Activated CD4-positive, alpha-beta memory T cell treated with anti-CD3 and anti-CD28 coated beads for 36 hours (primary cell): ENCODE measurements around the gene ABCA8. TPM values are rescaled to one million over a fixed set of nuclear protein-coding genes. Genes with fewer than 3 reads are reported as not detected.
"Not testable (repeated sequence)": the region's sequence is repeated elsewhere in the genome, so short reads cannot be mapped to it uniquely, and the experiment has no call there.

Source experiments
- CTCF ChIA-PET: fragments of 350-600 bp; sonication (Branson Sonifier 250); formaldehyde crosslinking; loops from one replicate; lab custom pipeline; 2021; ENCODE audit warnings: antibody characterized with exemption, inconsistent platforms; lab: Charles Lee
- POLR2A ChIA-PET: fragments of 350-600 bp; sonication (Branson Sonifier 250); formaldehyde crosslinking; loops from one replicate; lab custom pipeline; 2021; ENCODE audit warnings: antibody characterized with exemption; lab: Charles Lee
- DNase-seq: peaks from one replicate; pipeline ENCODE4 v3.0.0-alpha.2; 2020
- H3K27ac Mint-ChIP-seq: one replicate; pipeline ENCODE4 v1.8.0; 2021; ENCODE audit warnings: mixed read lengths
- H3K27me3 Mint-ChIP-seq: one replicate; pipeline ENCODE4 v1.8.0; 2021; ENCODE audit warnings: mixed read lengths
- H3K36me3 Mint-ChIP-seq: one replicate; pipeline ENCODE4 v1.8.0; 2021; ENCODE audit warnings: mixed read lengths
- H3K4me1 Mint-ChIP-seq: one replicate; pipeline ENCODE4 v1.8.0; 2021; ENCODE audit warnings: low read depth, mixed read lengths
- H3K4me3 Mint-ChIP-seq: one replicate; pipeline ENCODE4 v1.8.0; 2021; ENCODE audit warnings: mild to moderate bottlenecking, mixed read lengths
- H3K9me3 Mint-ChIP-seq: one replicate; pipeline ENCODE4 v1.8.0; 2021; ENCODE audit warnings: mixed read lengths
- intact Hi-C: fragments of 100-400 bp; cut with micrococcal nuclease; formaldehyde crosslinking; loops from one replicate; pipeline ENCODE4 v1.15.1; 2023
- total RNA-seq, 2 experiments: library from RNA; stranded (reverse); gene quantifications; one replicate each; pipeline ENCODE4 v1.2.3, GENCODE V29; 2021

The ABCA8 gene
- total RNA-seq, 2 experiments from 2014 or later, result not detected

- H3K4me3 Mint-ChIP-seq, intact Hi-C loops: not testable (repeated sequence)
Observed at GRCh38 chr17:68959117-68959516, 3.9 kb upstream of the ABCA8 start.

DNA sequence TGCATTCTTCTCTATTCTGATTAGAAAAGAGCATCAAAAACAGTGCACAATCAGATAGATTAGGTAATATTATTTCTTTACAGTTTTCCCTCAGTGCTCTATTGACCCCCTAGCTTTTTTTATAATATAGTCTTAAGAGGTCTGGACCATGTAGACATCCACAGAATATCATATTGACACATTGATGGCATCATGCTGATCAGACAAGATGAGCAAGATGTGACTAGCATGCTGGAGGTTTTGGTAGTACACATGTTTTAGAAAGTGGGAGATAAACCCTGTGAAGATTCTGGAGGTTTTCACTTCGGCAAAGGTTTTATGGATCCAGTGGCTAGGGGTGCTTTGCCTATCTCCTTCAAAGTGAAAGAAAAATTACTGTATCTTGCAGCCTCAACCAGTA is 2.8 kb upstream of the ABCA8 start:
- Mint-ChIP-seq H3K27ac (no peak overlapping the region), H3K4me3 (no peak overlapping the region), H3K4me1 (no peaks in the 10 kb centered on the region), H3K9me3 (peaks cover 5% of the 10 kb centered on the region), H3K36me3 (no peaks in the 10 kb centered on the region), H3K27me3 (no peaks in the 10 kb centered on the region)
- intact Hi-C loops, result no loop called here
- no peak for DNase-seq
- ChIA-PET POLR2A (no interaction called here), CTCF (no interaction called here)

More at GRCh38 chr17:68959117-68959516, 3.9 kb upstream of the ABCA8 start:
- H3K36me3 Mint-ChIP-seq, H3K27me3 Mint-ChIP-seq, POLR2A ChIA-PET, H3K4me1 Mint-ChIP-seq, CTCF ChIA-PET, H3K27ac Mint-ChIP-seq, DNase-seq, H3K9me3 Mint-ChIP-seq: not testable (repeated sequence)

GRCh38 chr17:68954146-68954896 is 871 bp downstream of the ABCA8 start:
- CTCF ChIA-PET, result no interaction called here
- Mint-ChIP-seq H3K36me3 (no peaks in the 10 kb centered on the region), H3K4me1 (no peaks in the 10 kb centered on the region), H3K27me3 (no peaks in the 10 kb centered on the region), H3K9me3 (peaks cover 4% of the 10 kb centered on the region), H3K4me3 (no peak overlapping the region), H3K27ac (no peak overlapping the region)
- POLR2A ChIA-PET, result no interaction called here
- intact Hi-C loops, result no loop called here
- no peak for DNase-seq

DNA sequence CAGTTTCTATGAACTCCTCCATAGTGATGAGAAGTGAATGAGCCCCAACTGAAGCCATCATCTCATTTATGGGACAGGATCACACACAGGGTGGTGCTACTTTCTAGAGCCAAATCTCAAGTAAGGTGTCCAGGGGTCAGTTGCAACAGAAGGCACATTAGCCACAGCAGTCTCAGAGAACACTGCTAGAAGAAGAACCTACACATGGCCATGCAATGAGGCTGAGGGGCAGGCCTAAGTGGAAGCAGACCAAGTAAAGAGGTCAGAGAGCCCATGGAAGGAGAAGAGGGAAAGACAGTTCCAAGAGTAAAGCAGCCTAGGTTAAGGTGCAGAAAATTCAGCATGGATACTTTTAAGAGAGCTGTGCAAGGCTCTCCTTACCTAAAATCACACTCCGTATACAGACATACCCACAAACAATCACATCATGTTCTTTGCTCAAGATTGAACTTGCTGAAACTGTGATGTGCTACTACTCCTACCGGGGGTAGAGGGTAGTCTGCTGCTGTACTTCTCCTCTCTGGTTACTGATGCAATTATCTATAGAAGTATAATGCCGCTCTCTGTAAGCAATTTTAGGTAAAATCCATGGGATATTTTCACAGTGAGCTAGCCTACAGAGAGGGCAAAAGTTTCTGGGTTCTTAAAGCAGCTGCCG is 1.7 kb downstream of the ABCA8 start:
- no peak for DNase-seq
- Mint-ChIP-seq H3K27ac (no peak overlapping the region), H3K4me1 (no peaks in the 10 kb centered on the region), H3K9me3 (no peaks in the 10 kb centered on the region), H3K36me3 (no peaks in the 10 kb centered on the region), H3K4me3 (no peak overlapping the region), H3K27me3 (no peaks in the 10 kb centered on the region)
- ChIA-PET POLR2A (interaction anchor here (0.7 kb wide), 1 partner anchor 122 kb away, joined by 3 read pairs; no protein-coding TSS in a partner anchor), CTCF (no interaction called here)
- intact Hi-C loops, result no loop called here

GRCh38 chr17:68950725-68951124 is 4.5 kb downstream of the ABCA8 start:
- Mint-ChIP-seq H3K27me3 (no peaks in the 10 kb centered on the region), H3K4me1 (no peaks in the 10 kb centered on the region), H3K4me3 (no peak overlapping the region), H3K27ac (no peak overlapping the region), H3K9me3 (peaks cover 3% of the 10 kb centered on the region), H3K36me3 (no peaks in the 10 kb centered on the region)
- ChIA-PET CTCF (no interaction called here), POLR2A (no interaction called here)
- intact Hi-C loops, result no loop called here
- DNase-seq, result no peak

DNA sequence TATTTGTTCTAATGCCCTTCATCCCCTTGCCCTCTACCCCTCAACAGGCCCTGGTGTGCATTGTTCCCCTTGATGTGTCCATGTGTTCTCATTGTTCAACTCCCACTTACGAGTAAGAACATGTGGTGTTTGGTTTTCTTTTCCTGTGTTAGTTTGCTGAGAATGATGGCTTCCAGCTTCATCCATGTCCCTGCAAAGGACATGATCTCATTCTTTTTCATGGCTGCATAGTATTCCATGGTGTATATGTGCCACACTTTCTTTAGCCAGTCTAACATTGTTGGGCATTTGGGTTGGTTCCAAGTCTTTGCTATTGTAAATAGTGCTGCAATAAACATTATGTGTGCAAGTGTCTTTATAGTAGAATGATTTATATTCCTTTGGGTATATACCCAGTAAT is 7.3 kb downstream of the ABCA8 start:
- H3K4me1 Mint-ChIP-seq, POLR2A ChIA-PET, H3K4me3 Mint-ChIP-seq, DNase-seq, H3K36me3 Mint-ChIP-seq, intact Hi-C loops, H3K9me3 Mint-ChIP-seq, H3K27me3 Mint-ChIP-seq, H3K27ac Mint-ChIP-seq, CTCF ChIA-PET: not testable (repeated sequence)

DNA sequence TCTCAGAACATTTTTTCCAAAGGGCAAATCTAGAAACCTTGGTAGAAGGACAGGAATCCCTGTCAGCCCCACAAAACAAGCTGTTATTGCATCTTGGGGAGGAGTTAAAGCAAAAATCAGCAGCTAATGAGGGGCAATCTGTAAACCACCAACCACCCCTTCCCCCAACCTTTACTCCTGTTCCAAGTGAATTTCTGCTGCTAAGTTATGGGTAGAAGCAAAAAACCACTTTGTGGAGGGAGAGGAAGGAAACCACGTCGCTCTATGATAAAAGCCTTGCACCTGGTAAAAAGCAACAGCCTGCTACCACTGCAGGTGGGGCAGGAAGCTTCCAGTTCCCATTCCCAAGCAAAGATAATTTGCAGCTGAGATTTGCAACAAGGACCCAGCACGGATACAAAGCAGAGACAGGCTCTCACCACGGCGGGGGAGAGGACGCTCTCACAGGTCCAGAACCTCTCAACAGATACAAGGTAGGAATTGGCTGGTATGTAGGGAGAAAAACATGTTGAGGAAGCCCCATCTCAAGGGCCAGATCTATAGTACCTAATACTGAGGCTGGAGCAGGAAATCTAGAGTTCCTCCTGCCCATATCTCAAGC is 10.7 kb downstream of the ABCA8 start:
- intact Hi-C loops, result no loop called here
- Mint-ChIP-seq H3K27me3 (peaks cover 6% of the 10 kb centered on the region), H3K9me3 (peaks cover 6% of the 10 kb centered on the region), H3K4me1 (no peaks in the 10 kb centered on the region), H3K4me3 (no peak overlapping the region), H3K27ac (no peak overlapping the region), H3K36me3 (no peaks in the 10 kb centered on the region)
- POLR2A ChIA-PET, result no interaction called here
- CTCF ChIA-PET, result no interaction called here
- no peak for DNase-seq

GRCh38 chr17:68943812-68944182 is 11.4 kb downstream of the ABCA8 start:
- H3K4me3 Mint-ChIP-seq, H3K4me1 Mint-ChIP-seq, DNase-seq, H3K9me3 Mint-ChIP-seq, POLR2A ChIA-PET, H3K27me3 Mint-ChIP-seq, H3K36me3 Mint-ChIP-seq, CTCF ChIA-PET, H3K27ac Mint-ChIP-seq, intact Hi-C loops: not testable (repeated sequence)

DNA sequence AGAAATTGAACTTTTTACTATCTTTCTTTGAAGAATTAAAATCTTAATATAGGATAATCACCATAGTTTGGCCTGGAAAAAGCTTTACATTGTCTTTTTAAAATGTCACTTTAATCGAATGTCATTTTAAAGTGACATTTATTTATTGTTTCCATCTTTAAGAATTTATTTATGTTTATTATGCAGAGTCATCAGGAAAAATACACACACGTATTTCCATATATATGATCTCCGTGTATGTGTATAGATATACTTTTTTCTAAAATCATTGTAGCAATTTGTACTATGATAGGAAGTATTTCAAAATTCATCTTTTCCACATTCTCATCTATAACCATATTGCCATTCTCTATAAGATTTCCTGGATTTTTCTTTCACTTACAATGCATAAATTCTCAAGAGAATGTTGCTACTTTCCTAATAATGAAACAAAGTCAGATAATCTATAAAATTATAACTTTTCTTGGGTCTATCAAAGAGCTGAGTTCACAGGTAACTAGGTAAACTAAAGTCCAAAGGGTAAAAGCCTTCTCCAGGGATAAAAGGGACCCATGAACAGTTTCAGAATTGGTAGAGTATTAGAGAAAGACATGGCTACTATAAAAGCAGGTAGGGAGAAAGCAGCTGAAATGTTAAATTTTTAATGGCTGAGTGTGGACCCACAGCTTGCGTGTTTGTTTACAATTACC is 11.9 kb downstream of the ABCA8 start:
- CTCF ChIA-PET, result no interaction called here

GRCh38 chr17:68942389-68942788 is 12.8 kb downstream of the ABCA8 start:
- DNase-seq, result no peak
- Mint-ChIP-seq H3K4me1 (no peaks in the 10 kb centered on the region), H3K27me3 (peaks cover 9% of the 10 kb centered on the region), H3K36me3 (no peaks in the 10 kb centered on the region), H3K27ac (no peak overlapping the region), H3K9me3 (peaks cover 3% of the 10 kb centered on the region), H3K4me3 (no peak overlapping the region)
- intact Hi-C loops, result no loop called here
- POLR2A ChIA-PET, result no interaction called here
- CTCF ChIA-PET, result no interaction called here

More for the DNA sequence above, 11.9 kb downstream of the ABCA8 start:
- H3K4me1 Mint-ChIP-seq, result no peaks in the 10 kb centered on the region
- POLR2A ChIA-PET, result no interaction called here
- H3K9me3 Mint-ChIP-seq, result peaks cover 6% of the 10 kb centered on the region
- H3K36me3 Mint-ChIP-seq, result no peaks in the 10 kb centered on the region
- peaks cover 6% of the 10 kb centered on the region for H3K27me3 Mint-ChIP-seq
- DNase-seq, result no peak
- no peak overlapping the region for H3K4me3 Mint-ChIP-seq
- H3K27ac Mint-ChIP-seq, result no peak overlapping the region
- intact Hi-C loops, result no loop called here

DNA sequence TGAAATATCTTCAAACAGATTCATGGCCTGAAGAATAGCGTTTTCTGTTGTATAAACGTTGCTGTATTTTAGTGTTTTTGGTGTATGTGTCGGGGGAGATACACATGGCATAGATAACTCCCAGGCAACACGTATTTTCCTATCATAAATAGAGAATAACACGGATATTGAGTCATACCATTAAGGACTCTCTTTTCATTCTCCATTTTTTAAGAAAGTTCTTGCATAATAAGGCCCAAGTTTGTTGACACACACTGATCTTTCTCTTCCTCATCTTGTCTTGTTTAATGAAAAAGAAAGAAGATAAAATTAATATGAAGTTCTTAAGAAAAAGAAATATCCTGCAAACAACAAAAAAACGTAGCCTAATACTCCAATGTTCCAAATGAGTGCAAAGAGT is 13.4 kb downstream of the ABCA8 start:
- Mint-ChIP-seq H3K36me3 (no peaks in the 10 kb centered on the region), H3K27me3 (peaks cover 9% of the 10 kb centered on the region), H3K27ac (no peak overlapping the region), H3K4me3 (no peak overlapping the region), H3K9me3 (peaks cover 3% of the 10 kb centered on the region), H3K4me1 (no peaks in the 10 kb centered on the region)
- POLR2A ChIA-PET, result no interaction called here
- CTCF ChIA-PET, result no interaction called here
- no peak for DNase-seq
- intact Hi-C loops, result no loop called here

- no peaks in the 10 kb centered on the region for H3K4me1 Mint-ChIP-seq
- H3K4me3 Mint-ChIP-seq, result no peak overlapping the region
- DNase-seq, result no peak
- no peaks in the 10 kb centered on the region for H3K36me3 Mint-ChIP-seq
- intact Hi-C loops, result no loop called here
- peaks cover 14% of the 10 kb centered on the region for H3K27me3 Mint-ChIP-seq
- CTCF ChIA-PET, result no interaction called here
- POLR2A ChIA-PET, result no interaction called here
- peaks cover 3% of the 10 kb centered on the region for H3K9me3 Mint-ChIP-seq
- no peak overlapping the region for H3K27ac Mint-ChIP-seq
Observed at GRCh38 chr17:68939195-68939594, 16.0 kb downstream of the ABCA8 start.
